GM12801 (cell line): ENCODE results near the gene CHMP6.

Experiments used
- CTCF ChIP-seq: IDR thresholded peaks from one replicate; pipeline ENCODE4 v1.5.1; 2011; ENCODE audit warnings: control low read depth; ENCODE audit not compliant: insufficient read length; ENCODE audit errors: extremely low read depth

Gene CHMP6

DNA sequence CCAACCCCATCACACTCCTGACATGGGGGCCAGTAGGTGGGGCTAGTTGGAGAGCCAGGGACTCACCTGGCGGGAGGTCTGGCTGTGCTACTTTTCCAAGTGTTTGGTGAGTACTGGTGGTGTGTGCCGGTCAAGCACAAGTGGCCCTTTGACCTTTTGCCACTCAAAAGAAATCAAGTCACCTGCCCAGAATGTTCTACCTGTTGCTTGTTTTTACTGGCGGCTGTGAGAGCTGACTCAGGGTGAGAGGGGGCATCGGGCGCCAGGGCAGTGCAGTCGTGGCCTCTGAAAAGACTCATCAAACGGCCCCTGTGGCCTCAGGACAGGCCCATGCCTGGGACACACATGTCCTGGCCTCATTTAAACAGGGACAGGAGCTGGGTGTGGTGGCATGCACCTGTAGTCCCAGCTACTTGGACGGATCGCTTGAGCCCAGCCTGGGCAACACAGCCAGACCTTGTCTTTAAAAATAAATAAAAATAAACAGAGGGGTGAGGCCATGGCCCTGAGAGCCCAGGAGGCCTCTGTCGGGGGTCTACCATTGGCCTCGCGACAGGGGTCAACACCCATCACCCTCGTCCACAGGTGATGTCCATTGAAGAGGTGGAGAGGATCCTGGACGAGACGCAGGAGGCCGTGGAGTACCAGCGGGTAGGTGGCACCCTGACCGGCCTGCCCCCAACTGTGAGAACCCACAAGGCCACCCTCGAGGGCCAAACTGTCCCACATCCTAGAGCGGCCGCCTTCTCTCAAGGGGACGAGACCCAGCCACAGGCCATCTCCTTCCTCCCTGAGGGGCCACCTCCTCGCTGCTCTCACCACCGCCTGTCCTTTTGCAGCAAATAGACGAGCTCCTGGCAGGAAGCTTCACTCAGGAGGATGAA is 5.0 kb downstream of the CHMP6 start:
- no peak for TF ChIP-seq CTCF

DNA sequence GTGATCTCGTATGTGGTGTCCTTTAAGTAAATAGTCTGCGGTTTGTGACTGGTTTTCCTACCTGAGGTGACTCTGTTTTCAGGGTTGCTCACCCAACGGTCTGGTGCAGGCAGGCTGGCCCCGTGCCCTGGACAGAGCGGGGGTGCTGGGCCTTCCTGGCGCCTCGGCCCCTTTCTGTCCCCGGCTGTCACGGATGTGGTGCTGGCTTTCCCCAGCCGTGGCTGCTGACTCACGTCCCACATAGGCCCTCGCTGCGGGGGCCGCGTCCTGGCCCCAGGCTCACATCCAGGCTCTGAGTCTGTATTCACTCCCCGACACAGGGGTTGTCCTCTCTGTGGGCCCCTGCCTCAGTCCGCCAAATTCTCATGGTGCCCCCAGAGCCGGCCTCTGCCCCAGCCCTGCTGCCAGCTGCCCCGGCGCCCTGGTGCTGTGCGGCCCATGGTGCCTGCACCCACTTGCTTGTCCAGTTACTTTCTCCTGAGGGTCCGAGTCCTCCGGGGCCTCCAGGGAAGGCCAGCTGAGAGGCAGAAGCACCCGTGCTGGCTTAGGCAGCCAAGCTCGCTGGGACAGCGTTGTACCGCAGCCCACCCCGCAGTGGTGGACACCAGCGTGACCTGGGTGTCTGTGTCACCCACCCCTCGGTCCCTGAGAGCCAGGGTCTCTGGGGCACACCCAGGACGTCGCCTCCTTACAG is 5.9 kb downstream of the CHMP6 start:
- no peak for TF ChIP-seq CTCF

GRCh38 chr17:80998118-80998747 is 6.6 kb downstream of the CHMP6 start:
- no peak for TF ChIP-seq CTCF

DNA sequence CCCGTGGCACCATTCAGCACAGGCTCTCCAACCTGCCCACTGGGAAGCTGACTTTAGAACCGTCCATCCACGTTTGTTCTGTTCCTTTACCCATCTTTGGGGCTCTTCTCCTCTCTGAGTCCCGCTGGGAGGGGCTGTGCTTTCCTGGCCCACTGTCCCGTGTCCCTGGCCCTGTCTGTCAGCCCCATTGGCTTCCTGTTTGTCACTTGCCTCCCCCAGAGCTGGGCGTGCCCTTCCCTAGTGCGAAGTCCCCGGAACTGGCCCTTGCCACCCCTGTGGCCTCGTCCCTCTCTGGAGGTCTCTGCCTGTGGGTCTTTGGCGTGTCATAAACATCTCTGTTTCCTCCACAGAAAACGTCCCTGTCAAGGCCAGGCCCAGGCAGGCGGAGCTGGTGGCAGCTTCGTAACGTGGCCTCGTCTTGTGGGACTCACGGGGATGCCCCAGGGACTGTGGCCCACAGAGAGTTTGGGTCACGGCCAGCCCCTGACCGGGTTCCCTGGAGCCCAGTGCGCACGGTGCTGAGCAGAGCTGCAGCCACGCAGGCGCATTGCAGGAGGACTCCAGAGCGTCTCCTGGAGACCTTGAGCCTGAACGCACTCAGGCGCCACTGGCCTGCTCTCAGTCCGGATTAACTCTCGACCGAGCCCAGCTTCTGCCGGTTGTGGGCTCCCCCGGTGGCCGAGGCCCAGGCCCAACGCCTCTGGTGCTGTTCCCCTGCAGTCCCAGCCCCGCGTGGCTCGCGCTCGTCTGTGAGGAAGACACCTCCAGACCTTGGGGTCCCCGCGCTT is 7.3 kb downstream of the CHMP6 start:
- TF ChIP-seq CTCF = no peak

GRCh38 chr17:80999536-81000333 is 8.1 kb downstream of the CHMP6 start:
- TF ChIP-seq CTCF = no peak

DNA sequence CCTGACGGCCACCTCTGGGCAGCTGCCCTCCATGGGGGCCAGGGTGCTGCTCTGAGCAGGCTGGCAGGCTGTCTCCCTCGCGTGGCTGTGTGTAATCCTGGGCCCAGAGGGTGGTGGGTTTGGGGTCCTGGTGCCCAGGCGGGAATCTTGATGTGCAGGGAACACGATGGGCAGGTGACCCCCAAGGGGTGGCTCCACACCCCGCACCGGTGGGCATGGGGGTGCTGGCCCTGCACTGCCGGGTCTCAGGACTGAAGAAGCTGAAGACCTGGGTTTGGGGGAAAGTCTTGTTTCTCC is 8.6 kb downstream of the CHMP6 start:
- no peak for TF ChIP-seq CTCF
